ENCODE results near the gene PBRM1.
"Not testable (repeated sequence)": the region's sequence is repeated elsewhere in the genome, so short reads cannot be mapped to it uniquely, and the experiment has no call there.

Gene PBRM1

GRCh38 chr3:52537165-52537620, 148.5 kb downstream of the PBRM1 start:
- in situ Hi-C loops (cut with MboI; ENCODE audit: low sequenced_read_pairs): no loop called here

GRCh38 chr3:52536369-52537164, 149.1 kb downstream of the PBRM1 start, which contains the start of gene UQCC5:
TSS of gene UQCC5 (plus strand) at chr3:52536605. CDS start at chr3:52536756, 151 bp downstream.
- in situ Hi-C loops (cut with MboI; ENCODE audit: low sequenced_read_pairs): no loop called here

- in situ Hi-C loops (cut with MboI; ENCODE audit: low sequenced_read_pairs): no loop called here
These were observed 149.7 kb downstream of the PBRM1 start for GRCh38 chr3:52536112-52536368.

- in situ Hi-C loops (cut with MboI; ENCODE audit: low sequenced_read_pairs): no loop called here
These were observed 150.2 kb downstream of the PBRM1 start for GRCh38 chr3:52535411-52536111.

GRCh38 chr3:52534281-52535183, 151.2 kb downstream of the PBRM1 start:
- in situ Hi-C loops (cut with MboI; ENCODE audit: low sequenced_read_pairs): no loop called here

GRCh38 chr3:52533623-52534280, 152.0 kb downstream of the PBRM1 start, which contains the start of gene NT5DC2:
TSS of gene NT5DC2 (minus strand) at chr3:52533857. CDS start at chr3:52533737, 120 bp downstream.
- in situ Hi-C loops (cut with MboI; ENCODE audit: low sequenced_read_pairs): no loop called here

GRCh38 chr3:52532838-52533622, 152.7 kb downstream of the PBRM1 start:
- in situ Hi-C loops (cut with MboI; ENCODE audit: low sequenced_read_pairs): no loop called here

- in situ Hi-C loops (cut with MboI; ENCODE audit: low sequenced_read_pairs): no loop called here
These were observed 153.2 kb downstream of the PBRM1 start for GRCh38 chr3:52532517-52532837.

GRCh38 chr3:52531860-52532516, 153.7 kb downstream of the PBRM1 start:
- in situ Hi-C loops (cut with MboI; ENCODE audit: low sequenced_read_pairs): no loop called here

GRCh38 chr3:52530918-52531826, 154.5 kb downstream of the PBRM1 start:
- in situ Hi-C loops (cut with MboI; ENCODE audit: low sequenced_read_pairs): no loop called here

GRCh38 chr3:52529376-52530333, 156.1 kb downstream of the PBRM1 start:
- in situ Hi-C loops (cut with MboI; ENCODE audit: low sequenced_read_pairs): no loop called here

GRCh38 chr3:52528586-52529375, 156.9 kb downstream of the PBRM1 start:
- in situ Hi-C loops (cut with MboI; ENCODE audit: low sequenced_read_pairs): no loop called here

GRCh38 chr3:52527732-52528585, 157.8 kb downstream of the PBRM1 start:
- in situ Hi-C loops (cut with MboI; ENCODE audit: low sequenced_read_pairs): no loop called here

- in situ Hi-C loops (cut with MboI; ENCODE audit: low sequenced_read_pairs): no loop called here
These were observed 158.5 kb downstream of the PBRM1 start for GRCh38 chr3:52527039-52527731.

GRCh38 chr3:52526671-52527038, 159.1 kb downstream of the PBRM1 start:
- in situ Hi-C loops (cut with MboI; ENCODE audit: low sequenced_read_pairs): not testable (repeated sequence)

Data from HL-60/S4 treated with retinoic acid at 250 ng/mL for 4 days and 3 days (cell line).